Activated CD4-positive, alpha-beta T cell treated with anti-CD3 and anti-CD28 coated beads, Interleukin-2, amount 50 U/mL, for 48 hours (primary cell): ENCODE measurements around the gene ZNF71.
A peak's percentile ranks its signal among the peaks of the same experiment; 100 is the strongest.
"Not testable (repeated sequence)": the region's sequence is repeated elsewhere in the genome, so short reads cannot be mapped to it uniquely, and the experiment has no call there.

Source experiments
- DNase-seq, 2 experiments: peaks; one replicate each; pipeline ENCODE4 v3.0.0-alpha.2; 2020

The ZNF71 gene

DNA sequence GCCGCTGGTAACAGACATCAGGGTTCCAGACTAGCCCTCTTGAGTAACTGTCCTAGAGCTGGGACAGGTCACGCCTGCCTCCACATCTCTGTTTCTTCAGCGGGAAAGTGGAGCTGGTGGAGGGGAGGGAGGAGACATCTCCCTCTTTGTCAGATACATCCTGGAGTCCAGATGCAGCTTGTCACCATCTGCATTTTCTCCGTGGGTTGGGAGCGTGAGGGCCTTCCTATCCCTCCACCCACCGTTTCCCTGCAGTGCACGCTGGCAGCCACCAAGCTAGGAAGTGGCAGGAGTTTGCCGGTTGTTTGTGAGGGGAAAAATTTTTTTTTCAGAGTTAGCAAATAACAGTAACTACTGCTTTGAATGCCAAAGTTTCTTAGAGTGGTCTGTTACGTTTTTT lies 27.9 kb downstream of the ZNF71 start:
- no peak for DNase-seq

DNA sequence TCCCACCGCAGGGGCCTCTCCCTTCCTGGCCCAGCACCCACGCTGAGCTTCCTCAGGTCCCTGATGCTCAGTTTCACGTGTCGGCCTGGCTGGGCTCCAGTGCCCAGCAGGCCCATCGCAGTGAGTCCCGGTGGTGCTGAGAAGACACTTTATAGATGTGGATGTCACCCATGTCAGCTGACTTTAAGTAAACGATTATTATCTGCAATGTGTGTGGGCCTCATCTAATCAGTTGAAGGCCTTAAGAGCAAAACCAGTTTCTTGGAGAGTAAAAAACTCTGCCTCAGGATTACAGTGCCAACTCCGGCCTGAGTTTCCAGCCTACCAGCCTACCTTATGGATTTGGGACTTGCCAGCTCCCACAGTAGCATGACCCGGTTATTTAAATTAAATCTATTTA lies 30.6 kb downstream of the ZNF71 start:
- DNase-seq: no peak

DNA sequence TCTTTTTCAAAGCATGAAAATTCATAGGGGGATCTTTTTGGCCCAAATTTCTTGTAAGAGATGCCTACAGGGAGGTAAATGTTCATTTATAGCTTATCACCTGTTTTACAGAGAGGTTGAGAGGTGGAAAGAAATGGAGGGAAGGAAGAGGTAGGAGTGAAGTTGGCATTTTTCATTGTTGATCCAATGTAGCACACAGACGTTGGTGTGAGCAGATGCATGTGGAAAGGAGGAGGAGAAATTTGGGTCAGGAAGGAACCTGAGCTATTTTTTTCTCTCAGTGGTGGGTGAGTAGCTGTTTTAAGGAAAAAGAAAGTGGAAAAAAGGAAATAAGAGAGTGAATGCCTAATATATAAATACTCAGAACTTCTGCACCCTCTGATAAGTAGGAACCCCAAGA lies 37.9 kb downstream of the ZNF71 start:
- no peak for DNase-seq

DNA sequence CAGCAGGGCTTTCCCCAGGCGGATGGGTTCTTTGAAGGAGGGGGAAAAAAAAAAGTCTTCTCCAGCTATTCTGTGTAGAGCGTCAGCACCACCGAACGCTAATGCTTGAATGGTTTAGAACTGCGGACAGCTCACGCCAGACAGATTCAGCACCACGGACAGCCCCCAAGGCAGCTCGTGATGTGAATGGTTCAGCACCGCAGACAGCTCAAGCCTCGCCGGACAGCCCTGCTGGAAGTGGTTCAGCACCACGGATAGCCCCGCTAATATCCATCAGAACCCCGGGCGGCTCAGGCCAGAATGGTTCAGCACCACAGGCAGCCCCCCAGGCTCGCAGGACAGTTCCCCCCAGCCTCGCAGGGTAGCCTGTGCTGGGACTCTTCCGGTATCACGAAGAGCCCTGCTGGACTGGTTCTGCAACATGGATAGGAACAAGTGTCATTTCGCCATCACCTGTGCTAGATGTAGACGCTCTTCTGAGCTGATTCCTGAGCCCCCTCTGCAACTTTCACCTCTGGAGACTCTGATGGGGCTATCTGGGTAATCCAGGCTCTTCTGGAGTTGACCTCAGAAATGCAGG lies 43.0 kb downstream of the ZNF71 start:
- peak; percentile 44 to 62 for DNase-seq

DNA sequence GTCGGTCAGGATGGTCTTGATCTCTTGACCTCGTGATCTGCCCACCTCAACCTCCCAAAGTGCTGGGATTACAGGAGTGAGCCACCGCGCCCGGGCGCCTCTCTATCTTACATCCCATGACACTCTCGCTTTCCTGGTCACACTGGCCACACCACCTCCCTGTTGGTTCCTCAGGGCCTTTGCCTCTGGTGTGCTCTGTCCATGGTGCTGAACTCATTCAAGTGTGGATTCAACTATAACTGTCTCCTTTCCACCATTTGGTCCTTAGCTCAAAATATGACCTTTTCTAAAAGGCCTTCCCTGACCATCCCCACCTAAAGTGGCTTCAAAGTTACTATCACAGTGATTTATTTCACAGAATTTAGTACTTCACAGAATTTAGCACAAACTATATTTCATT lies 44.1 kb downstream of the ZNF71 start:
- no peak for DNase-seq

DNA sequence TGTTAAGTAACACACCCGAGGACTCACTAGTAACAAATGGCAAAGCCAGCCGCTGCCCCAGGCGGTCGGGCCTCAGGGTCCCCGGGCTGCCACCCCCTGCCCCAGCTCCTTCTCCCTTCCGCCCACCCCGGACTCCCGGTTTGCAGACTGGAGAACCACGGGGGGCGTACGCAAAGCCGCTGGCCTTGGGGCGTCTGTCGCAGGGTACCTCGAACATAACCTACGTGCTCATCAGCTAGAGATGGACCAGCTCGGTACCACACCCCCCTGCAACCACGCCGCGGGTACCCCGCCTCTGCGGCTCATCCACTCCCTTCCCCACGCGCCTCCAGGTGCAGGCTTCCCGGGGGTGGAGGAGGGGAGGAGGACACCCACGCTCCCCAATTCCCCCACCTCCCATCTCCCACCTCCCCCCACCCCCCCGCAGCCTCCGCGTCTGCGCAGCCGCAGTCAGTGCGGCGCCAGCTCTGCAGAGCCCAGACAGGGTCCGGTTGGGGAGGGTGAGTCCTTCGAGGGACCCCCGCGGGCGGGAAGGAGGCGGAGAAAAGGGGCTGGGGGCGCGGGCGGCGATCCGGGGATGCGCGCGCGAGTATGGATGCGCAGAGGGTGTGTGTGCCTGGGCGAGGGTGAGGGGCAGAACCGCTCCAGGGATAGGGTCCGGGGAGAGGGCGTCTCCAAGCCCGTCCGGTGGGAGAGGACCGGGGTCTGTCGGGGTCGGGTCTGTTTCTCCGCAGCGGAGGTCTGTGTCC lies 47.8 kb downstream of the ZNF71 start, which contains the start of gene SMIM17:
Gene SMIM17 (plus strand): TSS at position 449 of the 749 bp plus-strand sequence. CDS start 2,509 bp downstream, outside the sequence.
- DNase-seq: no peak

DNA sequence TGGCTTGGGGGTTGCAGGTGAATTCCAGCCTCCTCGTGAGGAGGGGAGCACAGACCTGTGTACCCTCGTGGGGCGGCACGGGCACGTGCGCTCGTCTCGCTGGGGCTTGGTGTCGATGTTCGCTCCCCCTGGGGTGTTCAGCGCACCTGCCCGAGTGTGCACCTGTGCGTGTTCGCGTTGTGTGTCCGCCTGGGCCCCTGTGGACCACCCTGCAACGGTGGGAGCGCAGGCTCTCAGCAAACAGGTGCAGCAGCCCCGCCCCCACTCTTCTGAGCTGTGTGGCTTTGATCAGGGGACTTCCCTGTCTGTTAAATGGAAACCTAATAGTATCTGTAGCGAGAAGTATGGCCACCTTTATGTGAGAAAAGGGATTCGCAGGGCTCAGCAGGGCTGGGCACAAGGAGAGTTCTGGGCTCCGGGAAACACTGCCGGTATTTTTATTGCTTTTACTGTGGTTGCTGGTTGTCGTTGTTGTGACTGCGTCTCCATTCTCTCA lies 48.4 kb downstream of the ZNF71 start:
- no peak for DNase-seq

DNA sequence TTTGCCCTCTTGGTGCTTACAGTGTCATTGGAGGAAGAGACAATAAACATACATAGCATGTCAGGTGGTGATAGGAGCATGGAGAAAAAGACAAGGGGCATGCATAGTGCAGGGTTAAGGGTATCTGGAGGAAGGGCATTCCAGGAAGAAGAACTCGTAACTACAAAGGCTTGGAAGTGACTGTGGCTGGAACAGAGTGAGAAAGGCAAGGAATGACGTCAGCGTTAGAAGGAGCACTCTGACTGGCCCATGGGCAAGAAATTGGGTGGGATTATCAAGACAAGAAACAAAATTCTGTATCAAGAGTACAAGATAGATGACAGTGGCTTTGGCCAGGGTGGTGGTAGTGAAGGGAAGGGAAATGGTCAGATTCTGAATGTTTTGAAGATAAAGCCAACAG lies 59.0 kb downstream of the ZNF71 start:
- DNase-seq: no peak

DNA sequence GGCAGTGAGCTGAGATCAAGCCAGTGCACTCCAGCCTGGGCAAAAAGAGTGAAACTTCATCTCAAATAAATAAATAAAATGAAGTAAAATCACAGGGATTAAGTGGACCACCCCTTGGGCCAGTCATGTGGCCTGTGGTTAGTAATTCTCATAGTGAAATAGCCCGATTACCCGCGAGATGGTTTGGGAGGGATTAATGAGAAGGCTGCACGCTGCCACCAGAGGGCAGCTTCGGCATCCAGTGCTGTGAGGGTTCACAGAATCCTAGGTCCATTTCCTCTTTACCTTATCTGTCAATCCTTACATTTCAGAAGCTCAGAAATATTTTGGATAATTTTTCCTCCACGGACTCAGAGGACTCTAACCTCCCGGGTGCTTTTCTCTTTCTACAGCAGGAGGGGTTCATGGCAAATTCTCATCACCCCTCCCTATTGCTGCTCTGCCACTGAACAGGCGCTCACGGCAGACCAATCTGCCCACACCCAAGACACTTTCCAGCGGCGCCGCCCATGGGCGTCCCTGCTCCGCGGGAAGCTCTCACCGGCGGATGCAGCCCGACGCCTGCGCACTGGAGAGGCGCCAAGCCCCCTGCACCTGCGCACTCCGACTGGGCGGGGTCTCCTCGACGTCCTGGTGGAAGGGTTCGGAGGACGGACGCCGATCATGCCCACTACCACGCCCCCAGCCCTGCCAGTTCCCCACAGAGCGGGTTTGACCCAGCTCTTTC lies 65.4 kb downstream of the ZNF71 start:
- no peak for DNase-seq

DNA sequence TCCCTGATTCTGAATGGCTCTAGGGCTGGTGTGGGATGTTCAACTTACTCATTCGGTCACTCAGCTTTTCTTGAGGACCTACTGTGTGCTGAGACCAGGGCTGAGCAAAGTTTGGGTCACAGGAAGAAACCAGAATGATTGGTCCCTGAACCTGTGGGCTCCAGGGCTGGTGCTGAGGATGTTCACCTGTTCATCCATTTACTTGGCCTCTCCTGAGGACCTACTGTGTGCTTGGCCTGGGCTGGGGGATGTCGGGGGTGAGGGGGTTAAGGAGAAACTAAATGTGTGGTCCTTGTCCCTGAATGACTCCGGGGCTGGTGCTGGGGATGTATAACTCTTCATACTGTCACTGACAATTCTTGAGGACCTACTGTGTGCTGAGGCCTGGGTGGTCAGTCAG lies 66.1 kb downstream of the ZNF71 start:
- DNase-seq: no peak

DNA sequence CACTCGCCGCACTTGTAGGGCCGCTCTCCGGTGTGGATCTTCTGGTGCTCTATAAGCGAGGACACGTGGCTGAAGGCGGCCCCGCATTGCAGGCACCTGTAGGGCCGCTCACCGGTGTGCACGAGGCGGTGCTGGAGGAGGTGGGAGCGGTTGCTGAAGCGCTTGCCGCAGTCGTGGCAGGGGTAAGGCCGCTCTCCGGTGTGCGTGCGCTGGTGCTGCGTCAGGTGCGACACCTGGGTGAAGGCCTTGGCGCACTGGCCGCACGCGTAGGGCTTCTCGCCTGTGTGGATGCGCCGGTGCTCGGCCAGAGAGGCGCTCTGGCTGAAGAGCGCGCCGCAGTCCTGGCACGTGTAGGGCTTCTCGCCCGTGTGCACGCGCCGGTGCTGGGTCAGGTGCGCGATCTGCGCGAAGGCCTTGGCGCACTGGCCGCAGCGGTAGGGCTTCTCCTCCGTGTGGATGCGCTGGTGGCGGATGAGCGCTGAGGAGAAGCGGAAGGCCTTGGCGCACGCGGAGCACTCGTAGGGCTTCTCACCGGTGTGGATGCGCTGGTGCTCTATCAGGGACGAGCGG lies 68.9 kb downstream of the ZNF71 start:
- DNase-seq: no peak

DNA sequence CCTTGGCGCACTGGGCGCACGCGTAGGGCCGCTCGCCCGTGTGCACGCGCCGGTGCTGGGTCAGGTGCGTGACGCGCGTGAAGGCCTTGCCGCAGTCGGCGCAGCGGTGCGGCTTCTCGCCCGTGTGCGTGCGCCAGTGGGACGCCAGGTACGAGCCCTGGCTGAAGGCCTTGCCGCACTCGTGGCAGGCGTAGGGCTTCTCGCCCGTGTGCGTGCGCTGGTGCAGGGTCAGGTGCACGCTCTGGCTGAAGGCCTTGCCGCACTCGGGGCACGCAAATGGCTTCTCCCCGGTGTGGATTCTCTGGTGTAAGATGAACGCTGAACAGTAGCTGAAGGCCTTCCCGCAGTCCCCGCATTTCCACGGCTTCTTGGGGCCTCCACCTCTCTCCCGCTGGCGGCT lies 69.4 kb downstream of the ZNF71 start:
- DNase-seq: no peak

DNA sequence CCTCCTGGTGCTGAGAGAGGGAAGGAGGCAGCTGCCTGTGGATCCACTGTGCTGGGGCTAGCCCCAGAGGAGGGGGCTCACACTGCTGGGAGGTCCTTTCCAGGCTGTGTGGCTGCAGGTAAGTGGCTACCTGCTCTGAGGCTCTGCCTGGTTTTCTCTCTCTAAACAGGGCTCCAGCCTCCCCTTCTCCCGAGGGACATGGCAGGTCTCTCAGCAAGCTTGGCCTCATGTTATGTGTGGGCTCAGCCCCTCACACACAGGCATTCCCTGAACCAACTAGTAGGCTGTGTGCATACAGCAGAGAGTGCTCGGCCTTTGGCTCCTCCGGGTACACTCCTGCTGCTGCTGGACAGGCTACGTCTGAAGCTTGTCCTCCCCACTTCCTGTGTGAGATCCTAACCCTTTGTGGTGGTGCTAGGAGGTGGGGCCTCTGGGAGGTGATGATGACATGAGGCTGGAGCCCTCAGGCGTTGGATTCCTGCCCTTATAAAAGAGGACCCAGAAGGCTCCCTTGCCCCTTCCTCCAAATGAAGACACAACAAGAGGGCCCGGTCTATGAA lies 72.3 kb downstream of the ZNF71 start:
- DNase-seq: no peak

DNA sequence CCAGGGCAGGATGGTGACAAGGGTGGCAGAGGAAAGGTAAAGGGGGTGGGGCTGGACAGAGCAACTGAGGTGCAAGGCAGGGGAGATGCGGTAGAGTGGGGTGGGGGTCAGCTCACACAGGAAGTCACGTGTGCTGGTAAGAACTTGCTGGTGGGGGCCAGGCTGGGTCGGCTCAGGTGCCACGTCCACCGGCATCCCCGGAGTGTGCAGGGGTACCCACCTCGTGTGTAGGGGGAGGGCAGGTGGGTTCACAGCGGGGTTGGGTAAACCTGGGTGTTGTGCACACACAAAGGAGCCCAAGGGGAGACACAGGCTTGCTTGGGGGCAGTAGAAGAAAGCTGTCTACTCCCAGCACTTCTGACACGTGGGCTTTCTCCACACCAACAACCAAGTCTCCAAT lies 73.6 kb downstream of the ZNF71 start:
- no peak for DNase-seq

DNA sequence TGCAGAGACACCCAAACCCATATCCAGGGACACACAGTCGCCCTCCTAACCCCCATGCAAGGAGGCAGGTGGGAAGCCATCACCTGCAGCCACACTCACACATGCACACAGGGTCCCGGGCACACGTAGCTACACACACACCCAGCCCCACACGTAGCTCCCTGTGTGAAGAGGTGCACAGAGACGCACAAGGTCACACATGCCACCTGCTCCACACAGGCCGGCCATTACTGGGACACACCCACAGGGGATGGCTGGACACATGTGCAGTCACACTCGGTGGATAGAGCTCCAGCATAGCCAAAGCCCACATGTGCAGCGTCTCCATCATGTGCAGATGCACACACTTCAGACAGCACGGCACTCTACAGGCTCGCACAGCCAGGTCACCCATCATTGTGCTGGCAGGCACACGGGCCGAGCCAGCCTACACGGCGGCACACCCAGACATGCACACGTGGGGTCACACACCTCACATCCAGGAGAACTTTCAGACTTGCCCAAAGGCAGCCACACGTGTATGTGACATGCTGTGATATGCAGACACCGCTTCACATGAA lies 75.4 kb downstream of the ZNF71 start:
- no peak for DNase-seq

DNA sequence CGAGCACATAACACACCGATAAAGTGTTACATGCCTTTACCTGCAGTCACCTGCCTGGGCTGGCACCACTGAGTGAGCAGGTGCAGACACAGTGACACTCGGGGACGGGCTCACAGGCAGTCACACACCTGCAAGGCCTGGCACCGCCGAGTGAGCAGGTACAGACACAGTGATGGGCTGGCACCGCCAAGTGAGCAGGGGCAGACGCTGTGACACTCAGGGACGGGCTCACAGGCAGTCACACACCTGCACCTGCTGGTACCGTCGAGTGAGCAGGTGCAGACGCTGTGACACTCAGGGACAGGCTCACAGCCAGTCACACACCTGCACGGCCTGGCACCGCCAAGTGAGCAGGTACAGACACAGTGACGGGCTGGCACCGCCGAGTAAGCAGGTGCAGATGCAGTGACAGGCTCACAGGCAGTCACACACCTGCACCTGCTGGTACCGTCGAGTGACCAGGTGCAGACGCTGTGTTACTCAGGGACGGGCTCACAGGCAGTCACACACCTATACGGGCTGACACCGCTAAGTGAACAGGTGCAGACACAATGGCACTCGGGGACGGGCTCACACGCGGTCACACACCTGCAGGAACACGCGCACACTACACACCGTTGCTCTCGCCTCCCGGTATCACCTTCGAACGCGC lies 76.0 kb downstream of the ZNF71 start:
- no peak for DNase-seq

DNA sequence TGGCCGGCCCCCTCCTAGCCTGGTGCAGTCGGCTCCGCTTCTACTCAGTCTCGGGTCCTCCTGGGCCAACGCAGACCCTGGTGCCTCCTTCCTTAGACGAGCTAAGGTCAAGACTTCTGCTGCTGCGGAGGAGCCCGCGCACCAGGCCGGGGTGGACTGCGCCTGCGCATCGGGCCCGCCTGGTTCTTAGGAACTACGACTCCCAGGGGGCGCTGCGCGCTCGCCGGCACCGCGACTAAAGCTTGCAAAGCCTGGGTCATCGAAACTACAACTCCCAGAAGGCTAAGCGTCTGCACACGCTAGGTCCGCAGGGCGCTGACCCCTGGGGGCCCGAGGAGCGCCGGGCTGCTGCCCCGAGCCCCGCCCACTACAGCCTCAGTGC lies 76.5 kb downstream of the ZNF71 start, which contains the start of gene ZNF835:
Gene ZNF835 (minus strand): TSS at position 145 of the 382 bp plus-strand sequence. CDS start 6,559 bp downstream, outside the sequence.
- DNase-seq: peak; percentile 77 to 82

DNA sequence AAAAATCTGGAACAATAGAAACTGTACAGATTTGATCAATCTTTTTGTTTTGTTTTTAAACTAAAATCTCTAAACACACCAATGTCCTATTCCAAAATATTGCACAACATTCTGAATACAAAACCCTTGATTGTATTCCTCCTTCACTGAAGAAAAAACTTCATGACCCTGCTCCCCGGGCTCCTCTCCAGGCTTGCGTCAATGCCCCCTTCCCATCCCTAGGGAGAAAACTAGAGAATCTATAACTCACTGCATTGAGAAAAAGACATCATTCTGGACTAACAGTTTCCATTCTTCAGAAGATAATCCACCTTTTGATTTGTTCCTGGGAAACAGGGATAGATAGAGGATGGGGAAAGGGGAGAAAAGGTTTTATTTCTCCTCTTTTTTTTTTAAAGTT lies 77.5 kb downstream of the ZNF71 start:
- DNase-seq: not testable (repeated sequence)
